Colon (tissue), 2 donors: Measurements from ENCODE around the gene AP2A2.

ENCODE experiments used
- FAIRE-seq: peaks from 2 replicates; lab custom pipeline; 2012; peaks lifted over from hg19 to GRCh38; lab: Jason Lieb, UNC
- donor health status: control.
- donor health status: control.

AP2A2 gene

DNA sequence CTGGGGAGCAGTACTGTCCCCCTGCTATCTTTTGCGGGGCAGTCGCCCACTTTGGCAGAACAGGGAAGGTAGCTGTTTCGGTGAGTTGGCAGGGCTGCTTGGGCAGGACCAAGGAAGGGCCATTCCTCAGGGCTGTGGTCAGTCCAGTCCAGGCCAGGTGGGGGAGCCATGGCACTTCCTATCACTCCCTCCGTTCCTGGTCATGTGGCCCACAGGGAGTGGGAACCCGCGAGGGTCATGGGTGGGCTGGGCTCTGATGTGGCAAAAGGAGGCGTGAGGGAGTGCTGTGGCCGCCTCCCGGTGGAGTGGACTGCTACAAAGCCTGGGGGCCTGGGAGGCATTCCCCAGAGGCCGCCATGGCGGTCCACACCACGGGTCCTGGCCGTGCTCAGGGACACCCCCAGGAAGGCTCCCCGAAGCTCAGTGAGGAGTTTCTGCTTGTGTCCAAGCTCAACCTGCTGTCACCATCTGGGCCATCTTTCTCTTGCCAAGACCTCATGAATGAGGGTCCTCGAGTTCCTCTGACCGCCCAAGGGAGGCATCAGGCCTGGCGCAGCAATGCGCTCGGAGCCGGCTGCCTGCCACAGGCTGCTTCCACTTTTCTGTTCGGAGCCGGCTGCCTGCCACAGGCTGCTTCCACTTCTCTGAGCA is 27.0 kb upstream of the AP2A2 start:
- no peak for FAIRE-seq

DNA sequence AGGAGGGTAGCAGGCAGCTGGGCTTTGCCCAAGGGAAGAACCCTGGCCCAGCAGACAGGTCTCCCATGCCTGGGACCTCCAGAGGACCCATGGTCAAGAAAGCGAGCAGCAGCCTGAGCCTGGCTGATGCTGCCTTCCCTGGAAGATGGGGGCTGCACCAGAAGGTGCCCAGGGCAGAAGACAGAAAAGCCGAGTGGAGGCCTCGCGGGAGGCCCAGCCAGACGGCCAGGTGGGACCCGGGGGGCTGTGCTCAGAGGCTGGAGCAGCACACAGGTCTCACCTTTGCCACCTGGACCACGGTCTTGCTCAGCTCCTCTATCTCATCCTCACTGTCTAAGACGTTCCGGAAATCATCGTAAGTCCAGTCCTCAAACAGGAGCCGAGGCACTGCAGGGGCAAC is 25.9 kb upstream of the AP2A2 start:
- FAIRE-seq, result no peak

DNA sequence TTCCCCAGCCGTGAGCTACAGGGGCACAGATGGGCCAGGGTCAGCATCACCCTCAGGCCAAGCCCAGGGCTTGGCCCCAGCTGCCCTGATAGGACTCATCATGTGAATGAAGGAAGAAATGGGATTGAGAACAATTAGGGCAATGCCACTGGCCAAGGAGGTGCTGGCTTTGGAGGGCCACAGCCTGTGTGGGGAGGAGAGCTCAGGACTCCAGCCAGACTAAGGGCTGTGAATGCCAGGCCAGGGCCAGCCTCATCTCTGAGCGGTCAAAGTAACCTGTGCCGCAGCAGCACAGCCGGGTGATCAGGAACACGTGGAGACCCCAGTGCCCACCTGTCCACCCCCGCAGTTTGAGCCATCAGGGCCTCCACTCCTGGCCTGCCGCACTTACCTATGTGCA is 25.1 kb upstream of the AP2A2 start:
- FAIRE-seq, result no peak

DNA sequence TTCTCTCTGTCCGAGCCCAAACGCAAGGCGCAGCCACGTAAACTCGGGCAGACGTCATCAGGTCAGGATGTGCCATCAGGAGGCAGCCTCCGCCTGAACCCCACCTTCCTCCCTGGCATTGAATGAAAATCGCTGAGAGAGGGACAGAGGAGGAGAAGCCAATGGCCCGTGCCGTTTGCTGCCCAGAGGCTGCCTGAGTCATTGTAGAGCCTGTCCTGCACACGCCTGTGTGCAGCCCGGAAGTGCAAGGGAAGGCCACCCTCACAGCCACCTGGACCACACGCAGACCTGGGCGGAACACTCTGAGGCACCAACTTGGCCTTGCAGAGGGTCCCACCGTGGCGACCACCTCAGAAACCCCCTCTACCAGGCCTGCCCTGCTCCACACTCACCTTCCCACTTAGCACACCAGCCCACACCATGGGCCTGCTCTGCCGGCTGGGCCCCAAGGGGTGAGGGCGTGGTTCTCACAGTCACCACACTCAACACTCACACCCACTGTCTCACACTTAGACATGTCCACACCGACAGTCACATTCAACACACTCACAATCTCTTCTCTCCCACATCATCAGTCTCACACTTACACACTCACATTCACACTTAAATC is 24.1 kb upstream of the AP2A2 start:
- FAIRE-seq, result no peak

DNA sequence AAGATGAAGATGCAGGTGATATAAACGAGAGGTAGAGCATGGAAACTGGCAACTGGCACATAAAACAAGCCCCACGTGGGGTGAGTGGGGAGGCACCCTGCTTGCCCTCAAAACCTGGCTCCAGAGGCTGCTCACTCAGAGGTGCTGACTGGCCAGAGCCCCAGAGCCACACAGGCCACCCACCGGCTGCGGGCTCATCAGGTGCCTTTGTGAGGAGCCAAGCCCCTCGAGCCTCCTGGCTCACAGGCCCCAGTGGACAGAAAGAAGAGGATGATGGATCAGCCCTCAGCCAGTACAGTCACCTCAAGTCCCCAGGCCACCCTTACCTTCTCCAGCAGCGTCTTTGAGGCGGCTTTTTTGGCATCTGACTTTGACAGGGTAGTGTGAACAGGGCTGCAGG is 21.3 kb upstream of the AP2A2 start:
- FAIRE-seq, result no peak

DNA sequence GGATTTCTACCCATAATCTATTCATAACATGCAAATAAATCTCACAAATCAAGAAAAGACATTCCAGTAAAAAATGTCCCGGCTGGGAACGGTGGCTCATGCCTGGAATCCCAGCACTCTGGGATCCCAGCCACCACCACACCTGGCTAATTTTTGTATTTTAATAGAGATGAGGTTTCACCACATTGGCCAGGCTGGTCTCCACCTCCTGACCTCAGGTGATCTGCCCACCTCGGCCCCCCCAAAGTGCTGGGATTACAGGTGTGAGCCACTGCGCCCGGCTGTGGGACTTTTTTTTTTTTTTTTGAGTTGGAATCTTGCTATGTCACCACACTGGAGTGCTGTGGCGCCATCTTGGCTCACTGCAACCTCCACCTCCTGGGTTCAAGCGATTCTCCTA is 19.7 kb upstream of the AP2A2 start:
- FAIRE-seq, result no peak

DNA sequence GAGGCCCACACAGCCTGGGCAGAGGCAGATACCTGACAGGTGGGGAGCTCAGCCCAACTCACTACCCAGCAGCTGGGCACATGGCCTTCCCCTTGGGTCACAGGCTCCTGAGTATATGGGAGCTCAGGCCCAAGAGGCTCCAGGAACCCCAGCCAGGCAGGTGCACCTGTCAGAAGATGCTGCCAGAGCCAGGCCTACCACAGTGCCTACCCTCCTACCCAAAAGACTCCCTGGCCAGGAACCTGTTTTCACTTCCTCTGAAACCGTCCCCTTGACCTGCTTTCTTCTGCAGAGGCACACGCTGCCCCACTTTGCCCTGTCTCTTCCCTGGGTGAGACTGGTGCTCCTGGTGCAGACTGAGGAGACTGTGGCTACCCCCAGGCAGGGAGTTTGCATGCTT is 18.0 kb upstream of the AP2A2 start:
- no peak for FAIRE-seq

DNA sequence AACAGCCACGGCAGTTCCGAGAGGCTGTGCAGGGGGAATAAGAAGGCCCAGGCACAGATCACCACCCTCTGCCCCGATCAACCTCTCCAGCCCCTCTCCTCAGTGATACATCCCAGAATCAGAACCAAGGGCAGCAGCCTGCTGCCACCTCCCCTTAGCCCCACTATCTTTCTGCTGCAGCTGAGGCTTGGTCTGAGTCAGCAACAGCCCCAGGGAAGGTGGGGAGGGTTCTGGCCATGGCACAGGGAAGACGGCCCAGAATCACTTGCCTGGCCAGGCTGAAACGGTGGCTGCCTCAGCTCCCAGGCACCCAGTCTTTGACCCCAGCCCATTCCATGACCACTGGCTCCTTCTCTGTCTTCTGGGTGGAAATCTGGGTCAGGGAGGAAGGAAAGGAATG is 17.4 kb upstream of the AP2A2 start:
- FAIRE-seq, result no peak

DNA sequence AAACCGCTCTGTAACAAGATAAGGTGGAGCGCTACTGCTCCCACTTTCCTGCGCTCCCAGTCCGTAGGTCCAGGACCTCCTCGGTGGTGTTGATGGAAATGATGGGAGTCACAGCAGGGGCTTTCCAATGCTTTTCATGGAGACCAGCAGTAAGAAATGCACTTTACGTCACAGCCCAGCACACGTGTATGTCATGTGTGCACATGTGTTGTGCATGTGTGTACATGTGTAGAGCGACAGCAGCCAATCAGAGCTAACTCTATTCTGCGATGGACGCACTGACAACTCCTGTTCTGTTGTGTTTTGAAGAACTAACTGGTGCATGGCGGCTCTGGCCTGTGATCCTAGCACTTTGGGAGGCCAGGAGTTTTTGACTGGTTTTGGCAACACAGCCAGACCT is 16.3 kb upstream of the AP2A2 start:
- no peak for FAIRE-seq

DNA sequence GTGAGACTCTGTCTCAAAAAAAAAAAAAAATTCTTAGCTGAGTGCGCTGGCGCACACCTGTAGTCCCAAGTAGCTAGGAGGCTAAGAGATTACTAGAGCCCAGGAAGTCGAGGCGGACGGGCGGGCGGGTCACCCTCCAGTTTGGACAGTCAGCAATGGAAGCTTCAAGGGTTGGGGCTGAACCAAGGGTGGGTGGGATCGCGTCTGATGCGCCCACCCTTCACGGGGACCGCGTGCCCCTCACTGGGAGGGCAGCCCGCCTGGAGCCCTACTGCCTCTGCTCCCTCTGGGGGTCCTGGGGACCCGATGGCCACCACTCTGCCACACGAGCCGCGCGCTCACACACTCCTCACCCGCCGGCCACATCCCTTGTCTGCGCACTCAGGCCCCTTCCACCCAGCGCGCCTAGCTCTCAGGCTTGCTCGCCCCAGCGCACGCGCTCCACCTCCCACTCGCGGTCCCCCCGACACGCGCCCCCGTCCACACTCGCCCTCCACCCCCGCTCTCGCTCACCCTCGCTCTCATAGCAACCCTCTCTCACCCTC is 15.6 kb upstream of the AP2A2 start:
- FAIRE-seq, result no peak

DNA sequence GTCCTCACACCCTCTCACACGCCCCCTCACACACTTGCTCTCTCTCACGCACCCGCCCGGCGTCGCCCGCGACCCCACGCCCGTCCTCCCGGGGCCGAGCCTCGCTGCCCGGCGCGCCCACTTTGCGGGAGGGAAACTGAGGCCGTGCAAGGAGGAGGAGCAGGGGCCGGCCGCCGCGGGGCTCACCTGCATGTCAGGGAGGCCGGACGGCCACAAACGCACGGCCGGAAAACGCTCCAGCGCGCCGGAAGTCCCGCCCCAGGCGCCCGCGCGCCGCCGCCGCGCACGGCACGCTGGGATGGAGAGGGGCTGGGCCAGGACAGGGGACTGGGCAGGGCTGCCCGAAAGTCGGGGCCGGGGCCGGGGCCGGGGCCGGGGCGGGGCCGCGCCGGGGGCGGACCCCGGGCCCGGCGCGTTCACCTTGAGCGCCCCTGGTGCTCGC is 15.1 kb upstream of the AP2A2 start, which contains the start of gene CHID1:
CHID1 (minus strand) TSS at position 222 of the 442 bp plus-strand sequence. CDS start 5,994 bp downstream, outside the sequence.
- no peak for FAIRE-seq

DNA sequence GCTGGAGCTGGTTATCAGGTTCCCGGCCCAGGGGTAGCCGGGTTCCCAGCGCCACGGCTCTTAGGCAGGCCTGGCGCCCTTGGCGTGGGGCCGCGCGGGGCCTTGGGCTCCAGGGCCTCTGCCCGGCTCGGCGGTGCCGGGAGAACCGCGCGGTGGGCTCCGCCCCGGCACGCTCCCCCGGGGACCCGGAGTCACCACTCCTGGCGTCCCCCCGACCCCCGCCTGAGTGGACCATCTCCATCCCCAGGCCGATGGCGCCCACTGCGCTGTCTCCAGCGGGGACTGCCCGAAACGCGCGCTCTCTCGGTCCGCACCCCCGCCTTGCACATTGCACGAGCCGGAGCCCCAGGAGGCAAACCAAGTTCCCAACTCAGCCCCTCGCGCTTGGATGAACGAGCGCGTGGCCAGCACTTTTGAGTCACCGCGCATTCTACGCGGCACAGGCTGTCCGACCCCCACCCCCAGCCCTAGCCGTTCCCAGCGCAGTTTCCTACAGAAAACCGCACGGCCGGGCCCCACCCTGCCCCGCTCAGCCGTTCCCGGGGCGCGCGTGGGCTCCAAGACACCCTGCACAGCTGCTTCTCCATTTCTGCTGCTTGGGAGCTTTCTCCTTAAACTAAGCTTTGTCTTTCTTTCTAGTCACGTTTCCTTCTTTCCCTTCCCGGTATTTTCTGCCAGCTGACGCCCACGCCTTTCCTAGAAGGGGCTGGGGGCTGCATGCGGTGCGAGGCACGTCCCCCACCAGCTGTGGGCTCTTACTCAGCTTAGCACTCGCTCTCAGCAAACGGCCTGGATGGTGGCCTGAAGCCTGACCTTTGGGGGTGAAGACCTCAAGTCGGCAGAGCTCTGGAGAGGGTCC is 14.4 kb upstream of the AP2A2 start:
- FAIRE-seq, result no peak

DNA sequence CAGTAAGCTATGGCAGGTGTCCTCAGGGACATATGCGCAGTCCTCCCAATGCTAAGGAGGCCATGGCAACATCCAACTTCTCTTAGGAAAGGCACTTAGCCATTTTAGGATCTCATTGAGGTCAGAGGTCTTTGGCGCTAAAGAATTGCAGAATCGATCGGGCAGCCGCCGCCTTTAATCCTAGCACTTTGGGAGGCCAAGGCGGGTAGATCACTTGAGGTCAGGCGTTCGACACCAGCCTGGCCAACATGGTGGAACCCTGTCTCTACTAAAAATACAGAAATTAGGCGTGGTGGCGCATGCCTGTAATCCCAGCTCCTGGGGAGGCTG is 13.8 kb upstream of the AP2A2 start:
- FAIRE-seq, result no peak

DNA sequence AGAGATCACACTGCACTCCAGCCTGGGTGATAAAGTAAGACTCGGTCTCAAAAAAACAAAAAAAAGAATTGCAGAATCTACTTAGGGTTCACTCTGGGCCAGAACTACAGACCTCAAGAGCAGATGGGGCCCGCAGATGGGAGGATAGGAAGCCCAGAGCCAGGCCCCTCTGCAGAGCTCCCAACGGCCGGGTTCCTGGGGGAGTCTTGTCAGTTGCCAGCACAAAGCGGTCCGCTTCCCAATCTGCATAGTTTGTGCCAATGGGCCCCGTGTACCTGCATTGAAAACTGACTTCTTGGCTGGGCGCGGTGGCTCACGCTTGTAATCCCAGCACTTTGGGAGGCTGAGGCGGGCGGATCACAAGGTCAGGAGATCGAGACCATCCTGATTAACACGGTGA is 13.4 kb upstream of the AP2A2 start:
- no peak for FAIRE-seq

DNA sequence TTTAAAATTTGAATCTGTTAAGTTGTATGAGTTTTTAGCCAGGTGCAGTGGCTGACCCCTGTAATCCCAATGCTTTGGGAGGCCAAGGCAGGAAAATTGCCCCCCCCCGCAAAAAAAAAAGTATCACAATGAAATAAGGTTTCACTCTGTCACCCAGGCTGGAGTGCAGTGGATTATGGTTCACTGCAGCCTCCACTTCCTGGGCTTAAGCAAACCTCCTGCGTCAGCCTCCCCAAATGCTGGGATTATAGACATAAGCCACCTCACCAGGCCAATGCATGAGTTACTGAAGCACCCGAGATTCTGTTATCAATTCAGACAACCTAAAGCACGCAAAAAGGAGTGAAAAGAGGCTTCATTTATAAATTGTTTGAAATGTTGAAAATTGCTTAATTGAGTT is 12.6 kb upstream of the AP2A2 start:
- no peak for FAIRE-seq

DNA sequence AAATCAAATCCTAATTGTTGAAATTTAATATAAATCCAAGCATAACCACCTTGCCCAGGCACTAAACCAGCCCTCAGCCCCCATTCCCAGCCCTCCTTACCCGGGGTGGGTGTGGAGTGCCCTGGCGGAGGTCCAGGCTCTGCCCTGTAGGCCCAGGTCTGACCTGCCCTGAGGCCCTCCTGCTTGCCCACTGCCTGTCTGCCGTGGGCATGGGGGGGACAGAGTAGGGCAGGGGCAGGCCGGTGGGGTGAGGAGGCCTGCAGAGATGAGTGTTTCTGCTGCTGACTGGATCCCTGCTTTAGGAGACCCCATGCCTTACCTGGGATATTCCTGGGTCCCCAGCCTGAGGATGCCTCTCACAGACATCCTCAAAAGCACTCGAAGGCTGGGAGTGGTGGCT is 11.5 kb upstream of the AP2A2 start:
- no peak for FAIRE-seq

DNA sequence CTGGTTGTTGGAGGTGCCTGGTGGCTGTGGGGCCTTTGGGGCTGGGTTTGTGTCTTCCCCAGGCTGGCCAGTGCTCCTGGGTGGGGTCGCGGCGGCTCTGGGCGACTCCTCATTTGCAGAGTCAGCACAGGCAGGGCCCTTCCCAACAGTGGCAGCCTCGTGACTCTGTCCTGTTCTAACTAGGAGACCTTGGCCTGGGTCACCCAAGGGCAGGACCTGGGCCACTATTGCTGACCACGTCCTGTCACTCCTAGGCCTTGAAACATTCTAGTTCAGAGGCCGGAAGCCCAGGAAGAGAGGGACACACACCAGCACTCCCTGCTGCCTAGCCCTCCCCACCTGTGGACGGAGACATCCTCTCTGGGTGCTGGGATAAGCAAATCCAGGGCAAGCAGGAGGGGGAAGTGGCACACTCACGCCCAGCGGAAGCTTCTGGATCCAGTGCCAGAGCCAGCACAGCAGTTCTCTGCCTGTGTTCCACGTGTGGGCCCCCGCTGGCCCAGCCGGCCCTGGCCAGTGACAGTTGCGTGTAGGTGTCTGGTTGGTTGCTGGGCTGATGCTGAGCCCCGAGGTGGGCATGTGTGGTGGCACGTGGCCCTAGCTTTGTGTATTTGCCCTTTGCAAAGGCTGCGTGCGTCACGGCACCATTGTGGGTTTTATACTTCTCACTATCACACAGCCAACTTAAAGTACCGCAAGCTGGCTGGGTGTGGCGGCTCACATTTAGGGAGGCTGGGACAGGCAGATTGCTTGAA is 10.7 kb upstream of the AP2A2 start:
- FAIRE-seq, result no peak

DNA sequence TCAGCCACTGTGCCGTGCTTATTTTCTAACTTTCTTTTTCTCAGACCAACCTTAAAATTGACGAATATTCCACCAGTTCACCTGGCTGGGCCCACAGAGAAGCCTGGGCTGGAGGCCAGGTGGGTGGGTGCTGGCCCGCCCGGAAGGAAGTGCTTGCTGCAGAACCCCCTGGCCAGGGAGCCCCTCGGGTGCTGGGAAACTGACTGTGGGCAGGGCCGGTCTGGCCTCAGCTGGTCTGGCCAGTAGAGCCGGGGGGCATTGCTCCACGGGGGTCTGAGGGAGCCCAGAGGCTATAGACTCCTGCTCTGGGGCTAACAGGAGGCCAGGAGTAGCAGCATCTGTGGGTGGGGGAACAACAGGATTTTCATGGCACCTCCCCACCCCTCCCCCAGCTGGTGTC is 8.2 kb upstream of the AP2A2 start:
- FAIRE-seq, result no peak

DNA sequence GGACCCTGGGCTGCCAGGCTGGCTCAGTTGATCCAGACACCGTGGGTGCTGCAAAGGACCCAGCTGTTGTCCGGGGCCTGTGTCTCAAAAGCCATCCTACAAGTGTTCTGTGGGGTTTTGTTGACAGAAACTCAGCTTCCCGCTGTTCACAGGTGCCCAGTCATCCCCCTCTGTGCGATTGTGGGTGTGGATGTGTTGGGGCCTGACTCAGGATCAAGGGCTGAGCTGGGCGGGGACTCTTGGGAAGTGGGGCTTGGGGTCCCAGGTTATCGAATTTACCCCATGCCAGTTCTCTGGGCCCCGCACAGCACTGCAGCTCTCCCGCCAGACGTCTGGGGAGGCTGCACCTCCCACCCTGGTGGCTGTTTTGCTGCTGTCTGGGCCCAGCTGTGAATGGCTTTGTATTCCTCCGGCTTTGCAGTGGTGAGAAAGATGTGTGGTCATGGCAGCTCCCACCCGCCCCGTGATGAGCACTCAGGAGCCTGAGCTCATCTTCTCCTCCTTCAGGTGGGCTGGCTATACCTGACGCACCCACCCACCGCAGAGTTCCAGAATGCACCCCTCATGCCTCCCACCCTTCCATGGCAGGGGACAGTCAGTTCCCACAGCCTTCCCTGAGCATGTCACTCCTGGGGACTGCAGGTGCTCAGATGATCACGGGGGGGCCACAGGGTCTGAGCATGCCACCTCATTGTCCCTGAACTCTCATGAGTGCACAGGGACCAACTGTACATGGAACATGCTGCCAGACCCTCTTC is 3.6 kb upstream of the AP2A2 start:
- FAIRE-seq, result no peak

DNA sequence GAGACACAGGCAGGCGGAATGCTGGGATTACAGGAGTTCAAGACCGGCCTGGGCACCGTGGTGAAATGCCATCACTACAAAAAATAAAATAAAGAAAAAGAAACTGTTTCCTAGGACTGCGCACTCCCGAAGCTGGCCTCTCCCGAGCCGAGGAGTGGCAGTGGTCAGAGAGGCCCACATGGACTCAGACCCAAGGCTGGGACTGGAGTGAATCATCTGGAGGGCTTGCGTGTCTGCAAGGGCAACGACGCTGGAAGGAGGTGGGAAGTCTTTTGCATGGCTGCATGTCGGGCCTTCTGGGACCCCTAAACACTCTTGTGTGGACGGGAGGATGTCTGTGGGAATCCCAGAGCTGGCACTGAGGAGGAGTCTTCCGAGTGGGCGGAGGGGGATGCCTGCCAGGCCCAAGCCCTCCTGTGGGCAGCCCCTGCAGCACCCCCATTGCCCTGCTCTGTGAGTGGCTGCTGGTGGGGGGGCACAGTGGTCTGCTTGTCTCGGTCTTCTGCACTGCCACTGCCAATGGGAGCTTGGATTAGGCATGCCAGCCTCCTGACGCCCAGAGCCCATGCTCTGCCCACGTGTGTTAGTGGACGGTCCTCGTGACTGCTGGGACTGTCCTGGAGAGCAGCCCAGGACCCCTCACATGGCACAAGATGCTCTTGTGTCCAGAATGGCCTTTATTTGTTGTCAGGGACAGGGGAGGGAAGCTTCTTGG is 1.8 kb upstream of the AP2A2 start:
- FAIRE-seq, result no peak
